K562 (cell line): ENCODE data around the gene TAAR1. TPM values are rescaled to one million over a fixed set of nuclear protein-coding genes. Genes with fewer than 3 reads are reported as not detected.

Experiments used
- ARID2 ChIP-seq: fragments of 450-650 bp; IDR thresholded peaks from 2 replicates; pipeline ENCODE4 v1.6.1; 2017; ENCODE audit warnings: antibody characterized with exemption, mild to moderate bottlenecking
- BRD4 ChIP-seq: fragments of 200-600 bp; sonication (generic); IDR thresholded peaks from 2 replicates; pipeline ENCODE4 v1.6.1; 2017; ENCODE audit warnings: inconsistent platforms
- FOSL1 ChIP-seq: fragments of 200-800 bp; sonication (Bioruptor generic); conservative IDR thresholded peaks from 2 replicates; pipeline ENCODE4 v1.6.1; 2016; ENCODE audit warnings: missing genetic modification characterization, missing compliant biosample characterization
- NEUROD1 ChIP-seq: fragments of 150-350 bp; IDR thresholded peaks from 2 replicates; pipeline ENCODE4 v1.6.1; 2014; ENCODE audit warnings: borderline replicate concordance, low read length, low read depth; ENCODE audit not compliant: partially characterized antibody
- PATZ1 ChIP-seq: fragments of 250-450 bp; sonication (Bioruptor Pico); IDR thresholded peaks from 2 replicates; pipeline ENCODE4 v1.5.0; 2020; ENCODE audit warnings: mild to moderate bottlenecking, borderline replicate concordance
- PPARD ChIP-seq: fragments of 250-450 bp; sonication (Bioruptor Pico); IDR thresholded peaks from 2 replicates; pipeline ENCODE4 v1.8.0; 2022; ENCODE audit warnings: inconsistent platforms, mild to moderate bottlenecking, moderate library complexity
- RAD51 ChIP-seq: fragments of 450-650 bp; IDR thresholded peaks from 2 replicates; pipeline ENCODE4 v1.7.1; 2016; ENCODE audit warnings: low read depth, mild to moderate bottlenecking, borderline replicate concordance
- SAP30 ChIP-seq: fragments of 200-600 bp; sonication (generic); IDR thresholded peaks from 2 replicates; pipeline ENCODE4 v1.6.1; 2012; ENCODE audit warnings: borderline replicate concordance, low read depth, mild to moderate bottlenecking, moderate library complexity, low read length, control low read depth, inconsistent platforms; ENCODE audit not compliant: insufficient read depth, poor library complexity, severe bottlenecking
- TFE3 ChIP-seq: fragments of 450-650 bp; formaldehyde crosslinking; IDR thresholded peaks from 2 replicates; pipeline ENCODE4 v1.4.0; 2020; ENCODE audit warnings: mild to moderate bottlenecking, mixed read lengths
- USF1 ChIP-seq: sonication (generic); formaldehyde crosslinking; IDR thresholded peaks from 2 replicates; pipeline ENCODE4 v1.9.0; 2022; ENCODE audit warnings: mild to moderate bottlenecking, missing genetic modification reagents
- USF2 ChIP-seq: sonication (generic); formaldehyde crosslinking; IDR thresholded peaks from 2 replicates; pipeline ENCODE4 v1.5.0; 2020; ENCODE audit warnings: missing genetic modification reagents
- ZNF212 ChIP-seq: fragments of 450-650 bp; formaldehyde crosslinking; IDR thresholded peaks from 2 replicates; pipeline ENCODE4 v1.4.0; 2020; ENCODE audit warnings: mild to moderate bottlenecking
- ZNF277 ChIP-seq: fragments of 250-450 bp; sonication (Bioruptor Pico); IDR thresholded peaks from 2 replicates; pipeline ENCODE4 v1.8.0; 2022; ENCODE audit warnings: inconsistent platforms, mild to moderate bottlenecking, moderate library complexity, borderline replicate concordance
- ZNF584 ChIP-seq: fragments of 200-800 bp; sonication (Bioruptor generic); IDR thresholded peaks from 2 replicates; pipeline ENCODE4 v1.6.1; 2016; ENCODE audit warnings: low read depth, mild to moderate bottlenecking, missing genetic modification characterization, missing compliant biosample characterization
- ZNF589 ChIP-seq: fragments of 200-800 bp; sonication (Bioruptor generic); IDR thresholded peaks from 2 replicates; pipeline ENCODE4 v1.6.1; 2016; ENCODE audit warnings: low read depth, missing genetic modification characterization, missing compliant biosample characterization
- ZNF644 ChIP-seq: fragments of 200-800 bp; sonication (Bioruptor generic); IDR thresholded peaks from 2 replicates; pipeline ENCODE4 v1.6.1; 2016; ENCODE audit warnings: low read depth, missing genetic modification characterization, missing compliant biosample characterization
- ZNF695 ChIP-seq: fragments of 450-650 bp; formaldehyde crosslinking; IDR thresholded peaks from 2 replicates; pipeline ENCODE4 v1.4.0; 2020; ENCODE audit warnings: mild to moderate bottlenecking, moderate library complexity
- ZNF740 ChIP-seq, 3 experiments: fragments of 200-800 bp in 1 of 3; sonication (Bioruptor generic) in 1 of 3; sonication (generic) in 1 of 3; formaldehyde crosslinking in 1 of 3; IDR thresholded peaks; 2 replicates each; pipeline versions ENCODE4 v1.6.1 to v1.8.0; 2016 to 2022; ENCODE audit warnings: mild to moderate bottlenecking in 2 of 3, missing compliant biosample characterization in 2 of 3, missing genetic modification characterization in 2 of 3, missing genetic modification reagents in 1 of 3
- ZNF79 ChIP-seq: fragments of 250-450 bp; sonication (Bioruptor Pico); IDR thresholded peaks from 2 replicates; pipeline ENCODE4 v1.4.0; 2020; ENCODE audit warnings: low read depth, mild to moderate bottlenecking, moderate library complexity
- polyA plus RNA-seq, 8 experiments: library from polyadenylated mRNA; depleted of rRNA in 4 of 8; stranded (reverse) in 5 of 8; unstranded in 3 of 8; fragments of >200 nt; fragmentation: Nextera tagmentation in 2 of 8; fragmentation: Illumina TruSeq in 1 of 8; extraction: Ambion mirVana in 2 of 8; extraction: Trizol in 1 of 8; gene quantifications; 2 replicates each; pipeline versions ENCODE4 v1.2.1 to v1.2.3, GENCODE V29; 2011 to 2014; ENCODE audit warnings: inconsistent platforms in 1 of 8, missing spikeins in 1 of 8
- total RNA-seq, 7 experiments: library from RNA; depleted of rRNA in 6 of 7; stranded (reverse); fragments of >200 nt in 6 of 7; fragmentation: Illumina TruSeq in 2 of 7; extraction: Trizol in 2 of 7; gene quantifications; 2 replicates each; pipeline versions ENCODE4 v1.2.1 to v1.2.3, GENCODE V29; 2011 to 2021; ENCODE audit warnings: low replicate concordance in 1 of 7

Gene TAAR1
- total and polyA plus RNA-seq, 9 of the 15 experiments (the other 6 are each of a cell fraction or from before 2014, with no cell fraction given) = not detected

- TF ChIP-seq ZNF277 (no peak), ZNF740 (CRISPR knock-in tag; IDR thresholded peaks at IDR 0.05) (no peak), ZNF740 (tag; IDR thresholded peaks at IDR 0.05) (no peak), USF2 (CRISPR knock-in tag) (peak; percentile 84), ZNF695 (CRISPR knock-in tag) (no peak), PPARD (no peak), RAD51 (peak; percentile 76), ZNF79 (CRISPR knock-in tag) (no peak), NEUROD1 (no peak), TFE3 (peak; percentile 88), SAP30 (no peak), ZNF589 (CRISPR knock-in tag) (no peak), USF1 (CRISPR knock-in tag) (peak; percentile 71), FOSL1 (tag) (0 out of 2 replicates have a peak, but pooled peaks have one; percentile 18), ZNF584 (no peak), ZNF212 (no peak), PATZ1 (CRISPR knock-in tag) (no peak), ZNF644 (tag) (no peak), ARID2 (no peak), BRD4 (no peak)
Observed at GRCh38 chr6:132673376-132674094, 14.6 kb upstream of the TAAR1 start (continued).
